GM18499 (cell line): ENCODE data around the gene MARK1.

ENCODE experiments used
- ATAC-seq: cut with Tn5 transposase; IDR thresholded peaks from one replicate; pipeline ENCODE4 v1.9.1; 2021; ENCODE audit warnings: moderate number of reproducible peaks; ENCODE audit not compliant: insufficient read depth, unreplicated experiment

MARK1 gene

DNA sequence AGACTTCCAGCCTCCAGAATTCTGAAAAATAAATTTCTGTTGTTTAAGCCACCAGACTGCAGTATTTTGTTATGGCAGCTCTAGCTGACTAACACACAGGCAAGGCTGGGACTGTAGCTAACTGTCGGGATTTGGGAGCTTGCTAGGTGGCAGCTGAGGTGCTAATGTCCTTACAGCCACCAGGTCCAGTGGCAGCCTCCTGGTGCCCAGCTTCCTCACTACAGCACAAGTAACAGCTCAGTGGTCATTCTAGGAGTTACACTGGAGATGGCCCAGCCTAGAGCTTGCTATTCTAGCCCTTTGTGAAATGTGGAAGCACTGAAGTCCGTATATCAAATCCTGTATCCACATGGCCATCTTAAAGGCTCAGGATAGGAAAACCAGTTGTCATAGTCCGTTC is 157.9 kb downstream of the MARK1 start:
- ATAC-seq, result no peak

DNA sequence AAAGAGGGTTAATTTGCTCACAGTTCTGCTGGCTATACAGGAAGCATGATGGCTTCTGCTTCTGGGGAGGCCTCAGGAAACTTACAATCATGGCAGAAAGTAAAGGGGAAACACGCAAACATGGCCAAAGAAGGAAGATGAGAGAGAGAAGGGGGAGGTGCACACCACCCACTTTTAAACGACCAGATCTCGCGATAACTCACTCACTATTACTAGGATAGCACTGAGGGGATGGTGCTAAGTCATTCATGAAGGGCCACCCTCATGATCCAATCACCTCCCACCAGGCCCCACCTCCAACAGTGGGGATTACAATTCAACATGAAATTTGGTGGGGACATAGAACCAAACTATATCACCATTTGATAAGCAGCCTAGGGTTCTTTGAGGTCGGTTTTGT is 159.9 kb downstream of the MARK1 start:
- ATAC-seq, result no peak

DNA sequence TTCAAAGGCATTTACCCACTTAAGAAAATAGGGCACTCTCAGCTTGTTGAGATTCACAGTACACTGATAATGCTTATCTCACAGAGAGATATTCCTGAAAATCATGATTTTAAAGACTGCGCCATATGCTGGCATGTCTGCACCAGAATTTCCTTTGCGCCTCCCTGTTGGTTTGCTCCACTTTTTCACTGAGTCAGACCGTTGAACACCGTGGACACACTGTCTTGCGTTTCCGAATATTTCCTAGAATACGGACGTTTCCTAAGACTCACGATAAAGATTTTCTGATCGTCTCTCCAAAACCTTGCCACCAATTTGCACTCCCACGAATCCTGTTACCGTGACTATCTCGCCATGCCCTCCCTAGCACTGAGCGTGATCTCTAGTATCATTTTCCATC is 161.7 kb downstream of the MARK1 start:
- ATAC-seq, result no peak

DNA sequence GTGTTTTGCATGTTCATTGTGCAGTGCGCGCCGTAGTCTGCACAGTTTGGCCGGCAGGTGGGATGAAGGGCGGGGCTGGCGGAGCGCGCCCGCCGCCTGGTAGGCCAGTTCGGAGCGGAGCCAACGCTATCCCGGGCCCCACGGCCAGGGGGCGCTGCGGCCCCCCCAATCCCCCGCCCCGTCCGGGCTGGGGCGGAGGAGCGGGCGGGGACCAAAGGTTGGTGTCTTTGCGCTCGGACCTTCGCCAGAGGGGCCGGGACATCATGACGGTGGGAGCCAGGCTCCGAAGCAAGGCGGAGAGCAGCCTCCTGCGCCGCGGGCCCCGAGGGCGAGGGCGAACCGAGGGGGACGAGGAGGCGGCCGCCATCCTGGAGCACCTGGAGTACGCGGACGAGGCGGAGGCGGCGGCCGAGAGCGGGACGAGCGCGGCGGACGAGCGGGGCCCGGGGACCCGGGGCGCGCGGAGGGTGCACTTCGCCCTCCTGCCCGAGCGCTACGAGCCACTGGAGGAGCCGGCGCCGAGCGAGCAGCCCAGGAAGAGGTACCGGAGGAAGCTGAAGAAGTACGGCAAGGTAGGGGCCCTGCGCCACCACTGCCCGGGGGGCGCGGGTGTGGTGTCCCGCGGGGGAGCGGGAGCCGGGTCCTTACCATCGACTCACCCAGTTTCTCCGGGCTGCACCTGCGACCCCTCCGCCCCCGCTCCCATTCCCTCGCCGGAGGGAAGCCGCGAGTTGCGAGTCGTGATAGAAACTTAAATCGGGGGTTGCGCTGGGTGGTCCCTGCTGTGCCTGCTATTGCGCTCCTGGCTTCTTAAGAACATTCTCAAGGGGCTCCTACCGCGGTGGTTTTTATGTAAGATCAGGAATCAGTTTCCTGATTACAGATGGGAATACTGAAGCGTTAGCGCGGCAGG is 162.5 kb downstream of the MARK1 start, which contains the start of gene C1orf115:
Gene C1orf115, plus strand, starts transcription at position 224 of the 913 bp plus-strand sequence. Its CDS starts 40 bp downstream, at position 264.
- ATAC-seq, result peak; percentile 93

DNA sequence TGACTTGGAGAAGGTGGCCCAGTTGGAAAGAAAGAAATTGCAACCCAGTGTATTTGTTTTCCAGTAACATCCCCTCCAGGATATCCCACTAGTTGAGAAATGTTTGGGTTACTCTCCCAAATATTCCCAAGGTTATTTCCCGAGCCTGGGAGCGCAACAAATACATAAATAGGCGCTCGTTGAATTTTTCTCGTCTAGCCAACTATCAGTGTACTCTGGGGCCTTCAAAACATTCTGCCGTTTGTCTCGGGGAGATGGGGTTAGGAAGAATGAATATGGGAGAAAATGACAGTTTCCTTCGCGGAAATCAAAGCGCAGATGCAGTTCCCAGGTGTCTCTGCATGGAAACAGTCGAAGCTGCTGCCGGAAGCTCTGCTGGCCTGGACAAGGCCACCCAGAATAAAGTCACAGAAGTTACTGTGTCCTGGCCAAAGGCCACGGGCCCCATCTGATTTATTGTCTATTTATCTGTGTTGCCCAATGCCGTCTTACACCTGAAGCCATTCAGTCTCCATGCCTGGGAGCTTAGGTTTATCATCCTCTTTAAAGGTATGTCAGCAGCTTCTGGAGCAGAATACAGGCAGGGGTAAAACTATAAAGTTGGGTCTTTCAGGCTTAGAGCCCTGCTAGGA is 163.2 kb downstream of the MARK1 start:
- ATAC-seq, result no peak

DNA sequence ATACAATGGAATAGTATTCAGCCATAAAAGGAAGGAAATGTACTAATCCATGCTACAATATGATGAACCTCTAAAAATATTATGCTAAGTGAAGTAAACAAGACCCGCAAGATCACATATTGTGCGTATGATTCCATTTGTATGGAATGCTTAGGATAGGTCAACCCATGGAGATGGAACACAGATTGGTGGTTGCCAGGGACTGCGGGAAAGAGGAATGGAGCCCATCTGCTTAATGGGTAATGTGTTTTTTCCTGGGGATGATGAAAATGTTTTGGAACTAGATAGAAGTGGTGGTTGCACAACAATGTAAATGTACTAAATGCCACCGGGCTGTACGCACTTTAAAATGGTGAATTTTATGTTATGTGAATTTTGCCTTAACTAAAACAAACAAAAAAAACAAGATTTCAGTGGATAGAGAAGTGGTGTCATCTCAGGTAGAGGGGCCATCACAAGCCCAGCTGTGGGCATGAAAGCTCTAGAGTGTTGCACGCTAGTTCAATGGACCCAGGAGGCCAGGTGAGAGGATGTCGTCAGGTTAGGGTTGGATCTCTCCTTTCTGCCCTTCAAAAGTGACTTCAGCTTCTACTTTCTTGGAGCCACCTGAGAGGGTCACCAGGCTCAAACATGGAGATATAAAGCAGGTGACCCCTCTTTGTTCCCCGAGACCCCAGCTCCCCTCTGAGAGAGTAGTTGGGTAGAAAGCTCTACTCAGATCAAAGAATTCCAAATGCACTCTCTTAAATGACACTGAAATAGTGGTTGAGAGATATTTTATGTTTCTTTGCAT is 164.7 kb downstream of the MARK1 start:
- no peak for ATAC-seq

DNA sequence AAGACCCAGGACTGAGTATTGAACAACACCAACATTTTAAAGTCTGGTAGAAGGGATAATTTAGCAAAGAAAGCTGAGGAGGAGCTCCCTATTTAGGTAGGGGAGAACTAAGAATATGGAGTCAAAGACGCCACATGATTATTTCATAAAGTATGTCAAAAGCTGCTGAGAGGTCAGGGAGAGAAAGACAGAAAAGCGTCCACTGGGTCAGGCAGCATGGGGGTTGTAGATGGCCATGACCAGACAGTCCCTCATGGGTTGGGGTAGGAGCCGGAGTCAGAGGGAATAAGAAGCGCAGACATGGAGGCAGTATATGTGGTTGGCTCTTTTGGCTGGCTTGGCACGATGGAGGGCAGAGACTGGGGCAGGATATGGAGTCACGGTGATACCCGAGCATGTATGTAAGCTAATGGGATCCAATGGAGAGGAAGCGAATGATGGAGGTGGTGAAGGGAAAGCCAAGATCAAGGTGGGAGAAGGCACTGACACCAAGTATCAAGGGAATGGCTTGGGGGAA is 167.0 kb downstream of the MARK1 start:
- ATAC-seq, result no peak

DNA sequence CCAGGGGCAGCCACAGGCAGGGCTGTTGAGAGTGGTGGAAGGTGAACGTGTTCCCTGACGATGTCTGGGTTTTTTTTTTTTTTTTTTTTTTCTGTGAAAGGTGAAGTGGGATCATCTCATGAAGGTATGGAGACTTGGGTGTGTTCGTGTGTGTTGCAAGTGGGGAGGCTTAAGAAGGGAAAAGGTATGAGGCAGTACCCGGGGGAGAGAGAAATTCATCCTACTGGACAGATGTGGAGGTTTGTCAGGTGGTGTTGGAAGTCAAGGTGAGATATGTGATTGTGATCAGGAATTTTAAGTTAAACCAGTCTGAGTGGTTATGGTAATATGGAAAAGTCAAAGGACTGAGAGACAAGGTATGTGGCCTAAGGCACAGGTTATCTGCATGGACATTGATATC is 167.5 kb downstream of the MARK1 start:
- no peak for ATAC-seq

DNA sequence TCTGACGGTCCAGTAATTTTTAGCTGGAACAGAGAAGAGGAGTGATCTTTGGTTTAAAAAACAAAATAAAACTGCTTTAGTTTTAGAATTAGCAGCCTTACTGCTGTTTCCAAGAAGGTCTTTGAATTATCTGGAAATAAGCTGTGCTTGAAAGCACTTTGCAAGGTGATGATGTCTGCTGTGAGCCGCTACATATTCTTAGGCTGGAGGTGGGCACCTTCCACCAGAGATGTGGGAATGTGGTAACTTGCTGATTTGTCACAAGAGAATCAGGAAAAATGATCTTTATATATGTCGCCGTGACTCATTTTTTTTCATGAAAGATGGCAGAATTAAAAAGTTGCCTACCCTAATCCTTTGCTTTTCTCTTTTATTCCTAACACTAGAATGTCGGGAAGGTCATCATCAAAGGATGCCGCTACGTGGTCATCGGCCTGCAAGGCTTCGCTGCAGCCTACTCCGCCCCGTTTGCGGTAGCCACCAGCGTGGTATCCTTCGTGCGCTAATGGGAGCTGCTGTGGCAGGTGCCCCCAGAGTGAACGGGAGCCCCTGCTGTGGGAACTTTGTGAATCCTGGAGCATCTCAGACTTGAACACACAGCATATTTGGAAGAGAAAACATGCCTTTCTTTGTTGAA is 168.4 kb downstream of the MARK1 start:
- no peak for ATAC-seq

DNA sequence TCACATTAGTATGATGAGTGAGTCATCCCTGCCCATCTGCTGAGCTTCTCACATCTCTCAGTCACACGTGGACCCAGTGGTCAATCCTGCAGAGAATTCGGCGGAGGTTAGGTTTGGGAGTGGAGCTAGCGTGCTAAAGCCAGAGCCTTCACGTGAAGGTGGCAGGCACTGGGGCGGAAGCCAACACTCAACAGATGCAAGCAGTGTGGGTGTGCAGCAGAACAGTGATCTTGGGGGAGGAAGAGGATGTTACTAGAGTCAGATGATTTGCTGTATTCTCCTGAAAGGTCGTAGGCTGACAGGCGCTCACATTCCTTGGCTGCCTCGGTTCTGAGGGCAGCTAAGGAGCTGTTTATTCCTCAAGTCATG is 168.9 kb downstream of the MARK1 start:
- no peak for ATAC-seq

DNA sequence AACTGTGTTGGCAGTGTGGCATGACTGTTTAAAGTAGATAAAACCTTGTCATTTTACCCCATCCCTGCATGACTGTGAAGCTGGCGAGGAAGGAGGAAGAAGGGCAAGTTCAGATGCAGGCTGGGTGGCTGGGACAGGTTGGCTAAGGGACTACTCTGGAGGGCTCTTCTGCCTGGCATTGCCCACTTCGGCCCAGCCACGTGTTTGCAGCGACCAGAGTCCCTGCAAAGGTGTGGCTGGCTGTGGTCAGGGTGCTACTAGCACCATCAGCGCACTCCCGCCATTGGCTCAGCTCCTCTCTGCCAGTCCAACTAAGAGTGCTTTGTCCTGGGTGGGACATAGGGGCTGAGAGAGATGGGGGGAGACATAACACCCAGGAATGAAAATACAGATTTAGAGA is 169.4 kb downstream of the MARK1 start:
- ATAC-seq, result no peak

DNA sequence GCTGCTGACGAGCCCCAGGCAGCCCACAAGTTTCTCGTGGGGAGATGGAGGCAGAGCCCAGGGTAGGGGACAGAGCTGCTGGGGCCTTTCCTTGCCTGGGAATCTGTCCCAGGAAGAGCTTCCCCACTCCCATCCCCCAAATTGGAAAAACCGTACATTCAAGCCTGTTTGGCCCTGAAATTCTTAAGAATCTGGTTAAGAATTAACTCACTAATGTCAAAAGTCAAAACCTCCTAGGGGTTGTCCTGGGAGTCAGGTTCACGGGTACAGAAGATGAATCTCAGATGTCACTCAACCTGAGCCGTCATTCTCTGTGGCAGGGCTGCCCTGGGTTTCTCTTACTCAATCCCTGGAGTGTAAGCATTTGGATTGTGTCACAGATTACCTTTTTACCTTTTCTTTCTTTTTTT is 170.7 kb downstream of the MARK1 start:
- no peak for ATAC-seq

DNA sequence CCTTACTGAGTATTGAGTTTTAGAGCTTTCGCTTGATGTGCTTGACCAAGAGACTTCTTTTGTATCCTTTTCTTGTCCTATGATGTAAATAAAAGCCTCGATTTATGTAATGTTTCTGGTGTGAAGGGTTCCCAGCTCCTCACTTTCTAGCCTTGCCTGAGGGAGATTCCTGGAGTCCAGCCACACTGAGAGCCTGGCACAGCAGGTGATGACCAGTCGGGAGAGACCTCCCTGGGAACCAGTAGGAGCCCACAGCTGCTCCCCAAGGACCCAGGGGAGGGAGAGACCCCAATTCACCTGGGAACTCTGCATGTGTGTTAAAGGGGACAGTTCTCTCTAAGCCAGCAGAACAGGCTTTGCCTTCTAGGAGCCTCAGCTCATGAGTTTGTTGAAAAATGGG is 171.1 kb downstream of the MARK1 start:
- ATAC-seq, result no peak

DNA sequence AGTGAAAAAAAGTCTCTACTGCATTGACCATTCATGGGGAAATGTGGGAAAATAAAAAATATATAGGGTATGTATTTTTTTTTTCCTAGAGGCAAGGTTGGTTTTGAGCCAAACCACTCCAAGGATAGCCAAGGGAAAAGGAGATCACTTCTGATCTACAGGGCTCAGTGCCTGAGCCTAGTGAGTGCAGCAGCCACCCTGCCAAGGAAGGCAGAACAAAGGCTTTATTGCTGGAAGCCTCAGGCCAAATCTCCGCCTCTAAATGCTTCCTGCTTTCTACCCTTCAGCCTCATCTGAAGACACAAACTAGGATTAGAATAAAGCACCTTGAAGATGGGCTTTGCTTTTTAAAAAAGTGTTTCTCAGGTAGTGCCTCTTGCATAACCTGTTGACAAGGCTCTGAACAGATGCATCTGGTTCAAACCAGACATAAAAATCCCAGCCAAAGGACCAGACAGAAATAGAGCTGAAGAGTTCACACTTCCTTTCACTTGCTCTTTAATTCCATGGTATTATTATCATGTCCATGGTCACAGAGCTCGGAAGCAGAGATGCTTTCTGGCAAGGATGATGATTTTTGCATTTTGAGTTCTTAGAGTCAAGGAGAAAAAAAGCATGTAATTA is 172.7 kb downstream of the MARK1 start:
- ATAC-seq, result no peak

DNA sequence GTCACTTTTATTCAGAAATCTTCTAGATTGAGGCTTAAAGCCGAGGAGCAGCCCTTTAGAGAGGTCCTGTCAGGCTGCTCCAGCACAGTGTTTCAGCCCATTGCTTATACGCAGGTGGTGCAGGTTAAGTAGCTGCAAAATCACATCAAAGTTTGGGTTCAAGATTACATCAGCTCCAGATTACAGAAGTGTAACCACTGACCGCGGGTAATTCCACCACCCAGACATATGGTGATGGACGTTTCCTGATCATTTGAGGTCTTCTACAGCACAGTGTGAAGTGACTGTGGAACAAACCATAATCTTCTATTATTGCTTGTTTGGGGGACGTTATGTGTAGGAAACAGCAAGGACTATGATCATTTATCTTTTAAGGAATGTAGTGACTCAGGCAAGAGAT is 174.0 kb downstream of the MARK1 start:
- ATAC-seq, result peak; percentile 57

DNA sequence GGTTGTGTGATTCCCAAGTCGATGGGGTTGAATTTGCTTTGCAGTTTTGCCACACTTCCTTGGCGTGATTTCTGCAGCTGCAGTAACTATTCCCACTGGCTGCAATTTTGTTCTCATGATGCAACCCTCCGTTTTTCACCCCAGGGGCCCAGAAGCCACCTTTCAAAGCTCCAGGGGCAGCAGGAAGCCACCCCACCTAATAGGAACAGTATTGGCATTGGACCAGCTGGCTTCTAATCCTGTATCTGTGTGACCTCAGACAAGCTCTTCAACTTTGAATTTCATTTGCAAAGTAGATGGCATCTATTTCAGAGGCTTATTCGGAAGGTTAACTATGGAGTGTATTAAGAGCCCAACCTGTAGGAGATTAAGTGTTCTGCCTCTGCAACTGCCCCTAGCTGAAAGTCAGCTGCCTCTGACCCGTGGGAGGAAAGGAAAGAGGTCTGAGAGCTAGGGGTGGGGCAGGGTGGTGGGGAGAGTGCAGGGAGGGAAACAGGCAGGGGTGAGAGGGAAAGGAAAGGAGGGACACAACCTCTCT is 174.9 kb downstream of the MARK1 start:
- ATAC-seq, result no peak

DNA sequence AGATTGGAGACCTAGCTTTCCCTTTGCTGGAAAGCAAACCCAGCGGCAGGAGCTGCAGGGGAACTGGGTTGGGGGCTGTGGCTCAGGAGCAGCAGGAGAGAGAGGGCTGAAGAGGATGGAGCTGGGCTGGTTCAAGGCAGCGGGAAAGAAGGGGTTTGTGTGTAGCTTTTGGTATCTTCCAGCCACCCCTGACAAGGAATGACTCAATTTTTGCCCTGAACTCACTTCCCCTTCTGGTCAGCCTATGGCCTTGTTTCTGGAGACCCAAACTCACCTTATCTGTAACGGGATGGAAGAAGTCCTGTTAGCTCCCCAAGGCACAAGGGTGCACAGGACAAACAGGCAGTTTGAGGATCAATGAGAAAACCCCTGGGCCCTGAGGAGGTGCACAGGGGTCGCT is 175.4 kb downstream of the MARK1 start:
- ATAC-seq, result no peak

DNA sequence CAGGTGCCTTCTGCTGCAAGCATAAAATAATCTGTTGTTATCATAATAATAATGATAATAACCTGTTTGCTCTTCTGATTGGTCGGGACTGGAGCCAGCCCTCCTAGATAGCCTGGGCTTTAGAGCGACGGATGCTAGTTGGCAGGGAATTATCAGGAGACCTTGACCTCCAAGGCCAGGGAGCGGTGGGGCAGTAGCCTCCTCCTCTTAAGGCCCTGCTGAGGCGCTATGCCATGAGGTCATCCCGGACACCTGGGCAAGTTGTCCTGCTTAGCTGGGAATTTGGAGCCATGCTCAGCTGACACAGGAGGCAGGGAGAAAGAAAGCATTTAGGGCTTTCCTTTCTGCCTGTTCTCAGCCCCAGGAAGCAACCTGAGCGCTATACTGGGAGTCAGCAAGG is 177.8 kb downstream of the MARK1 start:
- no peak for ATAC-seq

DNA sequence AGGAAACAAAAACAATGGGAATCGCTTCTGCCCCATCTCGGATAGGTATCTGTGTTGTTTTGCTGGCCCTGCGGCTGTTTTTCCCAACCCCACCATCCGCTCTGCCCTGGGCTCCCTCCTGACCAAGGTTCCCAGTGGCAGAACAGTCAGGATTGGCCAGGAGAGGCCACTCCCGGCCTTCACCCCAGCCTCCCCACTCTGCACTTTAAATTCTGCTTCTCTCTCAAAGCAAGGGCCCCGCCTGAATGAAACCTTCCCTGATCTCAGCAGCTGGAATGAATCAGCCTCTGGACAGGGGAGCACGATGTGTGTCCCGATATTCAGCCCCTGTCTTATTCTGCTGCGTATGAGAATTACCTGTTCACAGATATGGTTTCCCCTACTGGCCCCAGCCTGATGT is 178.5 kb downstream of the MARK1 start:
- ATAC-seq, result no peak

DNA sequence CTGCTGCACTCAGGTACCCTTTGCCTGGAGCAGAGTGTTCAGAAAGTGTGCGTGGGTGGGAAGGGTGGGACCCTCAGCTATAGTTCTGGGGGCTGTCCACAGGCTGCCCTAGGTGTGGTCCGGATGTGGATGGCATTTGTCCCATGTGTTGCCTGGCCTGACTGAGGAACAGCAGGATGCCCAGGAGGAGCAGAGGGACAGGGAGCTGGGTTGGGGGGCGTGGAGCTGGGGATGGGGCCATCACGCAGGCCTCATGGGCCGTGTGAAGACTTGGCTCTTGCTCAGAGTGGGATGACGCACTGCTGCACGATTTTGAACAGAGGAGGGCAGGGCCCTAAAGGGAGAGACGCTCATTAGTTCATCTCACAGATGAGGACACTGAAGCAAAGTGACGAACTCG is 179.2 kb downstream of the MARK1 start:
- ATAC-seq, result no peak
